ENCODE measurements around the gene EFCAB14.
"Not testable (repeated sequence)": the region's sequence is repeated elsewhere in the genome, so short reads cannot be mapped to it uniquely, and the experiment has no call there.

The EFCAB14 gene

GRCh38 chr1:46718727-46719622 is at the start of gene EFCAB14:
EFCAB14 (minus strand) TSS chr1:46719114; CDS start chr1:46718087, 1,027 bp downstream.
- peak; percentile 95 for DNase-seq

GRCh38 chr1:46768445-46768844 is 49.5 kb upstream of the EFCAB14 start:
- no peak for DNase-seq

GRCh38 chr1:46767649-46768282 is 48.9 kb upstream of the EFCAB14 start:
- peak; percentile 93 for DNase-seq

DNA sequence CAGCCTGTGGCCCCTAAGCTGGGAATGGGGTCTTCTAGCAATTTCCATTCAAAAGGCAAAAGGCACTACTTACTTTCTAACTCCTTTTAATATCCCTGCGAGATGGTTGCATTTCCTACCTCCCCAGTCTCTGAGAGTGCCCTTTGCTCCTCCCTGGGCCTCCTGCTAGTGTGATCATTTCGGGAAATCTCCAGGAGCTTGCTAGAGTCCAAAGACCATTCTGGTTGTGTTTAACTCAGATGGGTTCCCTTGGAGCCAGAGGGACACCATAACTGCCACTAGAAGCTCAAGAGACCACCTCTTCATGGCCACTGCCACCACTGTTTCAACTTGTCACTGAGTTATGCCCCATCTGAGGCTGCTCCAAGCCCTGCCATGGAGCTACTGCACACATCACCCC is 45.5 kb upstream of the EFCAB14 start:
- no peak for DNase-seq

- DNase-seq, result no peak
These were observed 42.8 kb upstream of the EFCAB14 start for GRCh38 chr1:46761740-46762139.

- no peak for DNase-seq
These were observed 41.7 kb upstream of the EFCAB14 start for GRCh38 chr1:46760558-46761166.

GRCh38 chr1:46757956-46758528 is 39.1 kb upstream of the EFCAB14 start:
- DNase-seq, result no peak

DNA sequence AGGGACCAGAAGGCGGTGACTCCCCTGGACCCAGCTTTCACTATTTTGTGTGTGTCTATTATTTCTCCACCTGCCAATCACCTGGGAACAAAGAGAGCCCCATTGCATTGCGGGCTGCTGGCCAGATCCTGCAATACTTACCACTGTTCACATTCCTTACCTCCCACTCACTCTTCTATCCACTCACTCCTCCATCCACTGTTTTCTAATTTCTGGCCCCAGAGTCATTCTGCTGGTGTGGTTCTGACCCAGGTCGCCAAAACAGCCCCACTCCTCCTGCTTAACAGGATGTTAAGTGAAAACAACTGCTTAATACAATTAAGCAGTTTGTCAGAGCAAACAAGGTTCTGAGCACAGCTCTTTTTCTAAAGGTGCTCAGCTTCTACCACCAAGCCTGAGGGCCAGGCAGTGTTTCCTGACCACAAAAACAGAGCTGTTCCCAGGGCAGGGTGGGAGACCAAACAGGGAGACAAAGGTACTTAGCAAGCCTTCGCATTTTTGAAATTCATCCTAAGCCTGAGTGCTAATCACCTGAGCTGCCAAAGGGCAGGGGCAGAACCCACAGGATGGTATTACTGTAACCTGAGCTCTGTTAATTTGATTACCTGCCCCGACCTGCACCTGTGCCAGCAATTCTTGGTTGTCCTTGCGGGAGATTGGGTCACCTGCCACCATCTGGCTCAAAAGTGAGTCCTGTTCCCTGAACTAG is 38.5 kb upstream of the EFCAB14 start:
- peak; percentile 94 for DNase-seq

GRCh38 chr1:46755121-46755520 is 36.2 kb upstream of the EFCAB14 start:
- DNase-seq, result no peak

DNA sequence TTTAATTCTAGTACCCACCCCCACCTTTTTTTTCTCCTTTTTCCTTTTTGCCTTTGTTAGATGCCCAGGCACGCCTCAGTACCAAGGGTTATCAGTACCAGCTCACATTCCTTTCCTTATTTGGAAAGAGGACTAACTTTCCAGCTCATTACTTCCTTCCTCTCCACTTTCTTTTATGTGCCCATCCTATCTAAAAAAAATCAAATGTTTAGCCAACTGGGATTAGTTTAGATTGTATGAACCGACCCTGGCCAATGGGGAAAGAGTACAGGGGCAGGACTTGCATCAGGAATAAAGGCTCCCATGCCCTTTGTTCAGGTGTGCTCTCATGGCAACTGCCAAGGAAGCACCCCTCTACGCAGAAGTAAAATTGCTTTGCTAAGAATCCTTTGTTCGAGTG is 35.8 kb upstream of the EFCAB14 start:
- DNase-seq, result not testable (repeated sequence)

DNA sequence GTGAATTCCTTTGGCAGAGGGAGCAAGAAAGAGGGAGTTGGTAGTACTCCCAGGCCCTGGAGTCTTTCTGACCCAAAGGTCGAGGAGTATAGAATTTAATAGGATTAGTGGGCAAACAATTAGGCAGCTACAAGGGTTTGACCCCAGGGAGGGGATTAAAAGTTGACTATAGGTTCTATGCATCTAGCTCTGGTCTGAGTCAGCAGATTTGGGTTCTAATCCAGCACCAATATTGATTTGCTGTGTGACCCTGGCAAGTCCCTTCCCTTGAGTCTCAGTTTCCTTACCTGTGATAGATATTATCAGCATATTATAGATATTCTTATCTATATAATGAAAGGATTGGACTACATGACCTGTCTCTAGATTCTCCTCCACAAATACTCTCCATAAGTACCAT is 35.1 kb upstream of the EFCAB14 start:
- no peak for DNase-seq

DNA sequence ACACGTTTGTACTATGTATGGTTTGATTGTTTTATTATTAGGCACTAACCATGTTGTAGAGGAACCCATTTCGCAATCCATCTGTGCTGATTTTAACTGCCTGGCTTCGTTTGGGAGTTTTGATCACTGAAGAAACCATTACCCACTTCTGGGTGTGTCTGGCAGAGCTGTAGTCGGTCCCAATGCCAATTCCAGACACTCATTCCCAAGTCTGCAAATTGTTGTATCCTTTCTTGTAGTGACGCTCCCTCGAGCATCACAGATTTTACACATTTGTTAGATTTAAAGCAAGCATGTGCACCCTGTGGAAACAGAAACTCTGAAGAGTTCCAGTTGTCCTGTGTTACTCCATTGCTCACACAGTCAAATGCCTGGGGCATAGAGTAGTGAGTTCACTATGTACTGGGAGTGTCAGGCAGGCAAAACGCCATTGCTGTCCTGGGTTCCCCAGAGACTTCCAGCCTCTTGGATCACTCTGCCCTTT is 31.0 kb upstream of the EFCAB14 start:
- DNase-seq, result no peak

- DNase-seq, result no peak
These were observed 30.5 kb upstream of the EFCAB14 start for GRCh38 chr1:46749404-46749803.

DNA sequence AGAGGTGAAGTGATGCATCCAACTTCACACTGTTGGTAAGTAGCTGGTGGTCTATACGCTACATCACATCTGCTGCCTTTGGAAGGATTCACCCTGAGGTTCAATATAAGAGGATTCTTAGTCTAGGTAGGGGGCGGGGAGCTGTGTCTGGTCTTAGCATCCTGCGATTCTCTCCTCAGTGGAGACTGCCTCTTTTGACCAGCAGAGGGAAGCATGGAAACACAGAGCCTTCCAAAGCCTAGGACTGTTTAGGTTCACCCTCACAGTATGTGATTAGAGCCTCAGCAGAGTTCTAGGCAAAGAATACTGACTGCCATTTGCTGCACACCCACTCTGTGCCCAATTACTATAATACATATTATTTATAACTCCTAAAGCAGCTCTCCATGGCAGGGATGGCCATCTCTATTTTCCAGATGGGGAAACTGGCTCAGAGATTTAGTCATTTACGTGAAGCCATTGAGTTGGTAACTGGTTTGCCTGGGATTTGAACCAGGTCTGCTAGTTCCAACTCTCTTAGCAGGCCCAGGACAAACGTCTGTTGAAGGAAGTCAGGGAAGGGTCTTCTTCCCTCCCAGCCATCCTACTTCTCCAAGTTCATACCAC is 28.9 kb upstream of the EFCAB14 start:
- DNase-seq, result peak; percentile 87

DNA sequence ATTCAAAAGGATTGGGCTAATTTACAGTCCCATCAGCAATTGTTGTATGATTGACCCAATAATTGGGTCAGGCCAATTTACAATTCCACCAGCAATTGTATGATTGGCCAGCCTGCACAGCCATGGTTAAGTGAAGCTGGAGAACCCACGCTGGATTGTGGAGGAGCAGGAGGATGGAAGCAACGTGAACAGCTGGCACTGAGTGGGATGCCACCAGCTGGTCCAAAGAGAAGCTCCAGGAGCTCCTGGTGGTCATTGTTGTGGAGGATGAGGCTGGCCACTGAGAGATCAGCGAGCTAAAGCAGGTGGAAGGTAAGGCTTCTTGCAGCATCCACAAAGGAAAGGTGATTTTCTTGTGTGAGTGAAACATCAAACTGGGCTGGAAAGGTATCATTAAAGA is 23.2 kb upstream of the EFCAB14 start:
- DNase-seq, result no peak

DNA sequence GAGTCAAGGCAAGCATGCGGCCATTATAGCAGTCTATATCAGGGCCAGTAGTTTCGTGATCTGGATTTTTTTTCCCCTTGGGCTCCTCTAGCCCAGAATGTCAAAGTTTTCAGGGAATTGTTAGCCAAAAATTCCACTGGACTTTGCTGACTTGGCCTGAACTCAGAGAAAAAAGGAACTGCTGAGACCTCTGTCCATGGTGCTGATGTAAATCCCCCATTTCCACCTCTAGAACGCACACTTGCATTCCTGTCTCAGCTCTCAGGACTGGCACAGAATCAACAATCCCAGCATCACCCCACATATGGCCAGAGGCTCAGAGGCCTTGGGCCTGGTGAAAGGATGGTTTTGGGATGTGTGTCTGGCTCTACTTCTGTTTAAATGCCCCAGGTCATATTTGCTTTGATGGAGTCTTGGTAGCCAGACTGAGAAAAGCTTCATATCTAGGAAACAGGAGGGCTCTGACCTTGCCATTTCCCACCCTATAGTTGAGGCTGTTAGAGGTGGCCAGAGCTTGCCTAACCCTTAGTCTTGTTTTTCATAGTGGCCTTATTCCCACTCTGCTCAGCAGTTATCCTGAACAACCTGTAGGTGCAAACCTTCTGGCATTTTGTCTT is 16.9 kb upstream of the EFCAB14 start:
- no peak for DNase-seq

DNA sequence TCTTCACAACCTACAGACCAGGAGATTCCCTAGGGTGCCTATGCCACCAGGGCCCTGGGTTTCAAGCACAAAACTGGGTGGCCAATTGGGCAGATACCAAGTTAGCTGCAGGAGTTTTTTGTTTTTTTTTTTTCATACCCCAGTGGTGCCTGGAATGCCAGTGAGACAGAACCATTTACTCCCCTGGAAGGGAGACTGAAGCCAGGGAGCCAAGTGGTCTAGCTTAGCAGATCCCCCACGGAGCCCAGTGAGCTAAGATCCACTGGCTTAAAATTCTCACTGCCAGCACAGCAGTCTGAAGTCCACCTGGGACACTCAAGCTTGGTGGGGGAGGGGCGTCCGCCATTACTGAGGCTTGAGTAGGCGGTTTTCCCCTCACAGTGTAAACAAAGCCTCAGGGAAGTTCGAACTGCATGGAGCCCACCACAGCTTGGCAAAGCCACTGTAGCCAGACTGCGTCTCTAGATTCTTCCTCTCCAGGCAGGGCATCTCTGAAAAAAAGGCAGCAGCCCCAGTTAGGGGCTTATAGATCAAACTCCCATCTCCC is 9.5 kb upstream of the EFCAB14 start:
- DNase-seq, result not testable (repeated sequence)

DNA sequence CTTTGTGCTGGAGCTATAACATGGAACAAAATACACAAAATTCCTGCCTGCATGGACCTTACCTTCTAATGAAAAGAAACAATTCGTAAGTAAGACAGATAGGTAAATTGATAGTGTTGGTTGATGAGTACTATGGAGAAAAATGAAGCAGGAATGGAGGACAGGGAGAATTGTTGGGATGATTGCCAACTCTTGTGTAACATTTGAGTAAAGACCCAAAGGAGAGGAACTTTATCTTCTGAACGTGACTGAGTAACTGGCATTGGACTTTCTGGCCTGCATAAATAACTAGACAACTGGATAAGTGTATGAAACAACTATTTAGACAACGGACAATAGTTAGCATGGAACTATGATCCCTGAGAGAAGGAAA is 6.8 kb upstream of the EFCAB14 start:
- no peak for DNase-seq

DNA sequence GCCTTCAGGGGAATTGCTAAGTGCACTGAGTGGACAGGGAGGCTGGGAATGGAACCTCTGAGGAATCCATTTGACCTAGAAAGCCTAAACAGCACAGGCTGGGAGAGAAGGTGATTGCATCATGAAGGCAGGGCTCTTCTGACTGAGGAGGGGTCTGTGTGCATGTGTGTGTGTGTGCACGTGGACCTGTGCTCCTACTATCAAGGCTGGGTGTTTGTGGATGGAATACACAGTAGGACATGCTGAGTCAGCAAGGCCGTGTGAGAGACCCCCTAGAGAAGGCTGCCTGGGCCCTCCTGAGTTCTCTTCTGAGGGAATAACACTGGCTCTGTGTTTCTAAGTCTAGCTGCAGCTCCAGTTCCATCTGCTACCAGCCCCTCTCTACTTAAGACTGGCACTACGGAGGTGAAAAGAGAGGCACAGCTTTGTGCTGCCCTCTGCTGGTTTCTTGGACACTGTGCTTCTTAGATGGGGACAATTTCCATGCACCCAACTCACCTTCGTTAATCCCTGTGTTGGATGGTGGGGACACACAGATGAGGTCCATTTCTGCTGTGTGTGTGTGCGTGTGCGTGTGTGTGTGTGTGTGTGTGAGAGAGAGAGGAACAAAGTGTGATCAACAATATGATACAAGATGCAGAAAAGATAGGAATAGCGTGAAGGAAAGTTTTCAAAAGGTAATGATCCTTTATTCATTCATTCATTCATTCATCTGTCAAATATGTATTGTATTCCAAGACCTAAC is 6.2 kb upstream of the EFCAB14 start:
- peak; percentile 87 for DNase-seq

DNA sequence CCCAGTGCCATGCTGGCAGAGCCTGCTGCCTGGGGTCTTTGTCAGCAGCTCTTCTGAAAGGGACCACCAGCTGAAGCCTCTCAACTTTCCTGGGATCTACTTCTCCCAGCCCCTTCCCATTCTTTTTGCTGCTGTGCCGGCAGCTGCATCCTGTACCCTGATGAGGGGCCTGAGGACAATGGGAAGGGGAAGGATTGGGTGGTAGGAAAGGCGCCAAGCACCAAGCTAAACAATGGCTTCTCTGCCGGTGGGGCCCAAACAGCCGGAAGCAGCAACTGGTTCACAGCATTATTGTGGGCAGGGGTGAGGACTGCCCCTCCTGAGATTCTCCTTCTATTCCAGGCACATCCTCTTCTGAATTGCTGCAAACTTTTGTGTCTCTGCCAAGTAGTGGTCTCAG is 5.0 kb upstream of the EFCAB14 start:
- DNase-seq, result no peak

DNA sequence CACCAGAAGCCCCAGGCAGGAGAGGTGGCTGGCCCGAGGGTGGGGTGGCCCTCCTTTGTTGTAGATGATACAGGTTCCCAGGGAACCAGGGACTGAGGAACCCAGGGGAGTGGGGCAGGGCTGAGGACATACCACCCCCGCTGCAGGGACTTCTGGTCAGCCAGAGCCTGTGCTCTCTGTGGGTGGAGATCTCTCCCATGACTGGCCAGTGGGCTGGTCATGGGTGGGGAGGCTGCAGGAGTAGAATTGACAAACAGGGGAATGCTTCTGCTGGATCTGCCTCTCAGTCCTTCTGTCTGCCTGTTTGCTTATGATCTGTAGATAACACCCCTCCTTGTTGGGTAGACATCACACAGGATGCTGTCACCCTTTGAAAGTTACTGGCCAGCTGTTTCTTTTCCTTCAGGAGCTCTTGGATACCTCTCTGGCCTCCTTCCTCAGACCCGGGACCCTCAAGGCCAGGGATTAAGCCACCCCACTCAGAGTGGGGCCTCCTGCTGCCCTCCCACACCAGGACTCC is 2.8 kb upstream of the EFCAB14 start:
- DNase-seq, result no peak
